H1 (cell line): ENCODE measurements around the gene PPM1D. TPM values are rescaled to one million over a fixed set of nuclear protein-coding genes. Genes with fewer than 3 reads are reported as not detected.

ENCODE experiments used
- TAF1 ChIP-seq: IDR thresholded peaks from 2 replicates; pipeline ENCODE4 v1.6.1; 2011; ENCODE audit warnings: mild to moderate bottlenecking, low read depth, low read length
- polyA plus RNA-seq, 7 experiments: library from polyadenylated mRNA; depleted of rRNA in 3 of 7; stranded (reverse) in 5 of 7; unstranded in 2 of 7; fragments of >200 nt in 5 of 7; fragments of 200-250 nt in 2 of 7; gene quantifications; 1 replicate in 5 of 7; 2 replicates in 1 of 7; 4 replicates in 1 of 7; pipeline versions ENCODE4 v1.2.1 to v1.2.3, GENCODE V29; 2011 to 2013; ENCODE audit warnings: missing spikeins in 2 of 7, mixed read lengths in 2 of 7
- total RNA-seq: library from RNA; stranded (reverse); fragmentation: NEBNext Ultra II Directional; extraction: Animal tissue kit (Norgen Biotek cat#: 25700); gene quantifications from 2 replicates; pipeline ENCODE4 v1.2.1, GENCODE V29; 2021

Gene PPM1D
- total and polyA plus RNA-seq, 2 of the 8 experiments (the other 6 are each of a cell fraction or from before 2014, with no cell fraction given): 5.0 to 16.7 TPM

- TF ChIP-seq TAF1: no peak
Measured at GRCh38 chr17:60597297-60597696, 2.7 kb upstream of the PPM1D start (continued).
